ENCODE data around the gene HINT2.
A peak's percentile ranks its signal among the peaks of the same experiment; 100 is the strongest.

Gene HINT2

DNA sequence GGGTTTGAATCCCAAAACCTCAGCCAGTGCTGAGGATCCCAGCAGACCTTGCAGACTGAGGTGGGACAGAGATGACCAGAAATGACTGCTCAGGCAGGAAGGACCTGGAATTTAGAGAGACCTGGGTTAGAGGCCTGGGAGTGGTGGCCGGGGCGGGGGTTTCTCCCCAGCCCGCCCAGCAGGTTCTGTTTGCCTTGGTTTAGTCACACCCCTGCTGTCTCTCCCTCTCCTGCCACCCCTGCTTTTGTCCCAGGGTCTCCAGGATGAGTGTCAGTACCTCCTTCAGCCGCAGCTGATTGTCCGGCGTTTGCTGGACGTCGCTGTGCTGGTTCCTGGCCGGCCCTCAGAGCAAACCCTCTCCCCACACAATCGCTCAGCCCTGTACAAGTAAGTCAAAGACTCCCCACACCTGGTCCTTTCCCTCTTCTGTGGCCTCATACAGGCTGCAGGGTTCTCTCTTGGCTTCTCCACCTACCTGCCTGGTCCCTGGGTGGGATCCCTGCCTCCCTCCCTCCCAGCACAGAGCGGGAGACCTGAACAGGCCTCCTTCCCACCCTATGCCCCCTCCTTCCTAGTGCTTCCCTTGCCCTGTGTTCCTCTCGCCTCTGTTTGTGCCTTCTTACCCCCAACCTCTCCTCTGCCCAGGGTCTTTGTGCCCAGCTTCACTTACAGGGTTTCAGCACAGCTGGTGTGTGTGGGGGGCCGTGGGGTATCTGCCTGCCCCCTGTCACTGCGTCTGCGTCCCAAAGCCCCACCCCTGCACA lies 26.2 kb upstream of the HINT2 start:
- DNase-seq (ENCODE audit: low read depth in 2 of 2) = no peak

DNA sequence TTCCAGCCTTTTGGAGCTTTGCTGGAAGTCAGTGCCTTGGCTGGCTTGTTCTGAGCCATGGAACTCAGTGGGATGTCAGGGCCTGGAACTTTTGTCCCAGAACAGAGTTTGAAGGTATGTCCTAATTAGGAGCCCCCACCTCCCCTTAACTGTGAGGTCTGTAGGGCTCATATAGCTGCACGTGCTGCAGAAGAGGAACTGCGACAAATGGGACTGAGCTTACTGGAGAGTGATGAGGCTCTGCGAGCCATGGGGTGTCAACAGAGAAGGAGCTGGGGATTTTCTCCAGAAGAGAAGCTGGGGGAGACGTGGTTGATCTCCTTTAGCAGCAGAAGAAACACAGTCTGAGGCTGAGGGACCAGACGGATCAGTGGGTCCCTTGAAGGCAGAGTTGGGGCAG lies 25.1 kb upstream of the HINT2 start:
- DNase-seq (ENCODE audit: low read depth in 2 of 2) = no peak

DNA sequence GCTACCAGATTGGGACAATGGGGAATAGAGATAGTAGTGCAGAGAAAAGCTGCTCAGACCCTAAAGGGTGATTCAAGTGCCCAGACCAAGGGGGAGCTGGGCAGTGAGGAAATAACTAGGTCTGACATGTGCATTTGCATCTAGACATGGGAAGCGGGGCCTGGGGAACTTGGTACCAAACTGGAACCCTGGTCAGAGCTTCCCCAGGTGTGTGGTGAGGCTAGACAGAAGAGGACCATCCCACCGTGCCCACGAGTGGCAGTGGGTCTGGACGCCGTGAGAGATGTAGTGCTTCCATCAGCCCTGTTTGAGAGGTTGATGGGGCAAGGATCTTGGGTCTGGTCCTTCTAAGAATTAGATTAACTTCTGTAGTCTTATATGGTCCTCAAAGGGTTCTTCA lies 21.8 kb upstream of the HINT2 start:
- no peak for DNase-seq (ENCODE audit: low read depth in 2 of 2)

DNA sequence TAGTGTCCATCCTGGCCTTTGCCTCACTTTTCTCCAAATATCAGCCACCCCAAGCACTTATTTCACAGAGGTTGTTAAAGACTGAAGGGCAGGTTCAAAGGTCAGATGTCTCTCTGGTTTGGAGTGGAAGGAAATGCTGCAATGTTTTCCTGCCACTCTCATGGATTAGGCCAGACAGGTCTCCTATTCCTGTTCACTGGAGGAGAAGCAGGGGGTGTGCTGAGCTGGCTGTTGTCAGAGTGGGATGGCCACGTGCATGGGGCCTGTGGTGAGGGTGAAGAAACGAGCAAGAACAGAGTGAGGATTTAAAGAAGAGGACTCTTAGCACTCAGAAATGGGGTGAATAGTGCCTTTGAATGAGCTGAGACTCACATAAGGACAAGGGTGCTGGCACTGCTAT lies 20.9 kb upstream of the HINT2 start:
- no peak for DNase-seq (ENCODE audit: low read depth in 2 of 2)

DNA sequence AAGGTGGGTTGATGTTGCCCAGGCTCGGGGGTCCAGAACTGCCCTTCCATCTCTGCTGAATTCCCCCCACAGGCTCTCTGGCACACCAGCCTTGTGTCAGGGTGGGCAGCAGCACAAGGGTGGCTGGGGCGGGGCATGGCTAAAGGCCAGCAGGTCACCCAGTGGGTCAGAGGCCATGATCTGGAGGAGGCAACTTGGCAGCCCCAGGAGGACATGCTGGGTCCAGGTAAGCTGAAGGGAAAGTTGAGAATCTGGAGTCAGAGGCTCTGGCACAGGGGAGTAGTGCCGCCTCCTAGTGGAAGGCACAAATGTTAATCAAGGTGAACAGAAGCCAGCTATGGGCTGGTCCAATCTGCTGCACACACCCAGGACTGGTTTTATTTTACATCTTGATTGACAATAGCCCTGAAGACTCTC lies 20.4 kb upstream of the HINT2 start:
- no peak for DNase-seq (ENCODE audit: low read depth in 2 of 2)

DNA sequence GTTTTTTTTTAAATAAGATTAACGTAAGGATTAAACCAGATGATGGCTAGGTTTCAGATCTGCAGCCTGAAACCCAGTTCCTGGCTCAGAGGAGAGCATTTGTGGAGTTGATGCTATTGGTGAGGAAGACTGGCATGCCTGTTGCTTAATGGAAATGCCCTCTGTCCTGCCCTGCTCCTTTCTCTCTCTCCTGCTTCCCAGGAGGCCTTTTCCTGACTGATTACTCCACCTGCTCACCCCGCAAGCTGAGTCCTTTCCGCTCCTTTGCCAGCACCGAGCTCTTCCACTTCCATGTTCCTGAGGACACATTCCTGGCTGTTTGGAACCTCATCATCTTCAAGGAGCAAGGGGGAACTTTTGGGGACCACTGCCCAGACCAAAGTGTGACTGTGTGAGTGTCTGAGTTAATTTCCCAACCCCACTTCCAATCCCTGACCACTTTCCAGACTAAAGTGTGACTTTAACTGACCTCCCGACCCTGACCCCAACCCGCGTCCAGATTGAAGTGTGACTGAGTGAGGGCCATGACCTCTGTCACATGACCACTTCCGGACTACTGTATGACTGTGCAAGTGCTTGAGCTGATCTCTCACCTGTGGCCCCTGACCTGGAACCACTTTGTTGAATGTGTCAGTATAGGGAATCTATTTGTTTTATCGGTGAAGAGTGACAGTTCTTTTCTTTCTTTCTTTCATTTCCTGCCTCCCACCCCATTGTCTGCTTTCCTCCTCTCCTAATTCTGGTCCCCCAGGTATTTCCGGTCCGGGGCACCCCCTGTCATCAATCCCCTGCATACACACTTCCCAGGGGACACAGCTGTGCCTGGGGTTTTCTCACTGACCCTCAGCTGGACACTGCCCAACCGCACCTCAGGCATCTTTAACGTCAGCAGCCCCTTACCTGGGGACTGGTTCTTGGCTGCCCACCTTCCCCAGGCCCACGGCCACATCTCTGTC lies 19.7 kb upstream of the HINT2 start:
- DNase-seq (ENCODE audit: low read depth in 2 of 2) = no peak

DNA sequence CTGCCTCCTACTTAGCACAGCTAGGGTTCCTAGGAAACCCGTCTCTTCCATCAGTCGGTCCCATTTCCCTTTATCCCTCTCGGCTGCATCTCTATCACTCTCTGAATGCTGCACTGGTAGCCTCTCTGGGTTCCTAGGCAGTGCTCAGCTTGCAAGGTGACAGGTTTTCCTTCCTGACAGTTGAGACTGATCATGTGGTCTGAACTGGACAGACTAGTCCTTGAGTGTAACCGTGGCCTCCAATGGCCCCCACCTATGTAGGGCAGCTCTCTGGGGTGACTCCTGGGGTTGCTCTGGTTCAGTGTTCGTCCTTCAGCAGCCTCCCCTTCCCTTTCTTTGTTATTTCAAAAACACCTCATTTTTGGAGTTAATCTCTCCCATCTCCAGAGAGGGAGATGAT lies 18.0 kb upstream of the HINT2 start:
- no peak for DNase-seq (ENCODE audit: low read depth in 2 of 2)

DNA sequence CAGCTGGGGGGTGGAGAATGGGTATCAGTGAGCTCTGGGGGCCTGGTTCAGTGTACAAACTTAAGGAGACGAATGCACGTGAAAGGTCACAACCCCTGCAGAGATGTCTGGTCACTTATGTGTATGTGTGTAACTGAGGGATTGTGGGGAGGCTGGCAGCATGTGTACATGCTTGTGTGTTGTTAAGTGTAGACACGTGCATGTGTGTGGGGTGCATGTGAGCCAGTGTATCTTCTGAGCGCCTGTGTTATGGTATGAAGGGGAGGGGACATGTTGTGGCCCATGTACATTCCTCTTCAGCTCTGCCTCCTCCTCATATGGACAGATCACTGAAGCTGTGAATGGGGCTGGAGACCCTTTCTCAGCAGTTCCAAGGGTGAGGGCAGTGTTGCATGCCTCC lies 16.2 kb upstream of the HINT2 start:
- DNase-seq (ENCODE audit: low read depth in 2 of 2) = no peak

DNA sequence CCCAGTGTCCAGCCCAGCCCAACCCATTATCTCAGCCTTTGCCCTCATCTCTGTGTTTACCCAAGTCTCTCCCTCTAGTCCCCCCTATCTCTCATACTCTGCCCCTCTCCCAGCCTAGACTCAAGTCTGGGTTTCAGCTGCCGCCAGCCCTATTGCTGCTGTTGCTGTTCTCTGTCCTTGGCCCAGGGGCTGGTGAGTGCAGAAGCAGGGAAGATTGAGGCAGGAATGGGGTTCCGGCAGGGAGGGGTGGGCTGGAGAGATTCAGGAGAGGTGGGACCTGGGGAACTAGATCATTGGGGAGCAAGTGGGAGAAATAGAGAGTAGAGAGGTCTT lies 14.9 kb upstream of the HINT2 start:
- no peak for DNase-seq (ENCODE audit: low read depth in 2 of 2)

DNA sequence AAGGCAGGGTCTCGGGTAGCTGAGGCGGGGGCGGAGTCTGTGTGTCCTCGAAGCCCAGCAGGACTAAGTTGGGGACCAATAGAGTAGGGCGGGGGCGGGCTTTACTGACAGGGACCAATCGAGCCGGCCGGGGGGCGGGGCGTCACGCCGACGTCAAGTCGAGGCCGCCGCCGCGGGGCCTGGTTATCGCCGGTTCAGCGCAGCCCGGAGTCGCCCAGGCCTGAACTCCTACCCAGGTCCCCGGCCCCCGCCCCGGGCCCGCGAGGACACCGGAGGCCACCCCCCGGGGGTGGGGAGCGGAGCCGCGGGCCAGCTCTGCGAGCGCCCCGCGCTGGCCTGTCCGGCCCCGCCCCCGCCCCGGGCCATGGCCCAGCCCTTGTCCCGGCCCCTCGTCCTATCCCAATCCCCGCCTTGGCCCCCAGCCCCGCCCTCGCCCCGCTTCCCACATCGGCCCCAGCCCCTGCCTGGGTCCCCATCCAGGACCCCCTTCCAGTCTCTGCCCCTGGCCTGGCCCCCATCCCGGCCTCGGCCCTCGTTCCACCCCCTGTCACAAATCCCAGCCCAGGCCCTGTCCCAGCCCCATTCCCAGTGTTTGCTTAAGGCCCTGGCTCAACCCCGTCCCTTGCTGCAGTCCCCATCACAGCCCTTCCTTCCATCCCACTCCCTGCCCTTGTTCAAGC lies 14.4 kb upstream of the HINT2 start, which contains the start of gene TMEM8B:
Gene TMEM8B (plus strand): TSS at position 145 of the 680 bp plus-strand sequence. CDS start 220 bp downstream, at position 365.
- peak; percentile 92 to 97 for DNase-seq (ENCODE audit: low read depth in 2 of 2)

DNA sequence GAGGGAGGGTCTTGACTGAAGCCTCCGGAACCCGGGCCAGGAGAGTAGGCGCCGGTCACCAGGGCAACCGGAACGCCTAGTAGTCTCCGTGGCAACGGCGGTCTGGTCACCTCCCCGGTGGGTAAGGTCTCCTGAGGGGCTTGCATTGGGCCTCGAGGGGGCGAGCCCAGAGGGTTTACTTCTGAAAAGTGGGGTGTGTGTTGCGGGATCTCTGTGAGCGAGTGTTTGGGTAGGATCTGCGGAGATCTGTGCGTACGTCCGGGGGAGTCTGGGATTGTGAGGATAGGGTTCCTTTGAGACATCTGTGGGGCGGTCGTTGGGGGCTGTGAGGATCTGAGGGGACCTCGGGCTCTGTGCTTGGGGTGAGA lies 13.9 kb upstream of the HINT2 start, which contains the start of gene FAM221B:
Gene FAM221B (minus strand): TSS at position 17 of the 368 bp plus-strand sequence. CDS start 2,571 bp downstream, outside the sequence.
- DNase-seq (ENCODE audit: low read depth in 2 of 2) = no peak

DNA sequence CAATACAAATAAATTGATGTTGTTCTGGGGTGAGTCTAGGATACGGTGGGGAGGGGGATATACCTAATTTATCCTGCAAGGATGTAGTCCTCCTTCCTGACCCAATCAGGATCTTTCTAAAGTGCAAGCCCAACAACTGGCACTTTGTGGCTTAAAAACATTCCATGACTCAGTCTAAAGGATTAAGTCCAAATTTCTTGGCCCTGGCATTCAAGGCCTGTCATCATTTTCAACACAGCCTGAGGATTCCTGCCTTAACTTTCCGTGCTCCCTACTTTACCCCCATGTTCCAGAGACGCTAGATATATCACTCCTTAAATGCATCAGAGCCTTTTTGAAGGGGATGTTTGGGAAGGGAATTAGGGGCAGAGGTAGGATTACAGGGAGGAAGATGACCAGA lies 12.6 kb upstream of the HINT2 start:
- DNase-seq (ENCODE audit: low read depth in 2 of 2) = no peak

DNA sequence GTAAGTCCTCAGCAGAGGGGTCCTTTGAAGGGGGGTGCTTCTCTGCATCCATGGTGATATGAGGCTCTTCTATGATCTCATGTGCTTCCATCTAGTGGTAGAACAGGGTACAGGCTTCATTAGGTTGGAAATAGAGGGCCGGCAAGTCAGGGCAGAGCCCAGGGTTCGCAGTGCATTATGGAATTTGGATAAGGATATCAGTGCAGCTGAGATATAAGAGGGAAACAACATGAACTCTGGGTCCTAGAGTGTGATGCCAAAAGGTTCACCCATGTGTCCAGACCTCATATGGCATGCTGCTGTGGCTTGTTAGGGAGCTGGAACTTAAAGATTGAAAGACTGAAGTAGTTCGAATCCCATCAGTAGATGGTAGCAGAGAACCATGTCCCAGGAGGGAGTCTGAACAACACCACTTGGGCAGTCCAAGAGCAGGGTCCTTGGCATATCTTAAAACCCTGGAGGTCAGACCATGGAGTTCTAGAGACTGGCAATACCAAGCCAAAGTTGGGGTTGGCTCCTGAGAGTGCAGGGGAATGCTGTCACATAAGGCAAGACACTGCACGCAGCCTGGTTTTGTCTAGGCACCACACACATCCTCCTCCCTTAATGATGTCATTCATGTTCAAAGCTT lies 11.3 kb upstream of the HINT2 start:
- no peak for DNase-seq (ENCODE audit: low read depth in 2 of 2)

DNA sequence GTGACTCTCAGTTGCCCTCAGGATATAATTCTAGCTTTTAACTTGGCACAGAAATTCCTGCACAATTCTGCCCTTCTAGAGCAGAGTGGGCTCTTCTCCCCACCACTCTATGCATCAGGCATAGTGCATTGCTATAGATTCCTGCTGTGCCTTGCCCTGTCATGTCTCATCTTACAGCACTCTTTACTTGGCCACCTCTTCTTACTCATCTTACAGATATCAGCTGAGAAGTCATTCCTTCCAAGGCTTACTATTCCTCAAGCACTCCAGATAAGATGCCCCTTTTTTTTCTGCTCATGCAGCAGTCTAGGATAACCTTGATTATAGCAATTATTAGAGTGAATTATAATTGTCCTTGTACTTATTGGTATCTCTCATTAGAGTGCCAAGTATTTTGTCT lies 8.1 kb upstream of the HINT2 start:
- DNase-seq (ENCODE audit: low read depth in 2 of 2) = no peak

DNA sequence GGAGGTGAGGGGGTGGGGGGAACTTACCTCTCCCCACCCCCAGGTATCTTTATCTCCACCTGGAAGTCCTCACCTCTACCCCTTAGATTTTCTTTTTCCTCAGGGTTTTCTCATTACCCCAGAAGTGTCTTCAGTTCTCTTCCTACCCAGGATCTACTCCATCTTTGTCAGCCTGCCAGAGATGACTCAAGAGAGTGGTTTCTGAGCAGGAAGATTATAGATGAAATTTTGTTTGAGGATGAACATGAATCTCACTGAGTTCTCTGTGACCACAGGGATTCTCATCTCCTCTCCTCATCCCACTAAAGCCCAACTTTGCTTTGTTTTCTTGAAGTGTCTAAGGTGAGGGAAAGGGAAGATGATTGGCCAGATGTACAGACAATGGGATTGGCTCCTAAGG lies 5.2 kb upstream of the HINT2 start:
- no peak for DNase-seq (ENCODE audit: low read depth in 2 of 2)

DNA sequence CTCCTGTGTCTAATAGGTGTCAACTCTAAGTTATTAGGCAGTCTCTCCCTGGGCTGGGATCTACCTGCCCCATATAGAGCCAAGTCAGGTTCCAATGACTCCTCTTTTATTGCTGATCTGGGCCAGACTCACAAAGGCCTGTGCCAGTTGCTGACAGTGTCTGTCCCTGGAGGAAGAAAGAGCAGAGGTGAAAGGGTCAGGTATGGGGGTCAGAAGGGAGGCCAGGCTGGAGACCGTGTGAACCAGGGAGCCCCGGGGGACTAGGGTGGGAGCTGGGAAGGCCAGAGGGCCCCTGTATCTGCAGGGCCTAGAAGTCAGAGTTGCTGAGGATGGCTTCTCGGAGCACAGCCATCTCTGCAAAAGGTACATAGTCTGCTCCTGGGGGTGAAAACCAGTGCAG lies 3.5 kb upstream of the HINT2 start:
- no peak for DNase-seq (ENCODE audit: low read depth in 2 of 2)

DNA sequence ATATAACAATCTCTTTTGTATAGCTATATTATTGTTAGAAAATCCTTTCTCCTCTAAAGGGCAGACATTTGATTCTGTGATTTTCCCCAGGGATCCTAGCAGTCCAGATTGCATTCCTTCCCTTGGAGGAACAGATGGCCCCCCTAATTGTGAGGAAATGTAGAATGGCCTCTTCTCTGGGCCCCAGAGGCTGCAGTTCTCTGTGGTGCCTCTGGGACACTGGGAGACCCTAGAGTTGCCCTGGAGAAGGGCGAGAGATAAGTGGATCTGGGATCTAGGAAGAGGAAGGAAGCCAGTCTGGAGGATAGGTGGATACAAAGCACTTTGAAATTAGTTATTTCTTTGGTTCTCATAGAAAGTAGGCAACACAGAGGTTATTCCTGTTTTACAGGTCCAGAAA lies 1.9 kb upstream of the HINT2 start:
- DNase-seq (ENCODE audit: low read depth in 2 of 2) = no peak

DNA sequence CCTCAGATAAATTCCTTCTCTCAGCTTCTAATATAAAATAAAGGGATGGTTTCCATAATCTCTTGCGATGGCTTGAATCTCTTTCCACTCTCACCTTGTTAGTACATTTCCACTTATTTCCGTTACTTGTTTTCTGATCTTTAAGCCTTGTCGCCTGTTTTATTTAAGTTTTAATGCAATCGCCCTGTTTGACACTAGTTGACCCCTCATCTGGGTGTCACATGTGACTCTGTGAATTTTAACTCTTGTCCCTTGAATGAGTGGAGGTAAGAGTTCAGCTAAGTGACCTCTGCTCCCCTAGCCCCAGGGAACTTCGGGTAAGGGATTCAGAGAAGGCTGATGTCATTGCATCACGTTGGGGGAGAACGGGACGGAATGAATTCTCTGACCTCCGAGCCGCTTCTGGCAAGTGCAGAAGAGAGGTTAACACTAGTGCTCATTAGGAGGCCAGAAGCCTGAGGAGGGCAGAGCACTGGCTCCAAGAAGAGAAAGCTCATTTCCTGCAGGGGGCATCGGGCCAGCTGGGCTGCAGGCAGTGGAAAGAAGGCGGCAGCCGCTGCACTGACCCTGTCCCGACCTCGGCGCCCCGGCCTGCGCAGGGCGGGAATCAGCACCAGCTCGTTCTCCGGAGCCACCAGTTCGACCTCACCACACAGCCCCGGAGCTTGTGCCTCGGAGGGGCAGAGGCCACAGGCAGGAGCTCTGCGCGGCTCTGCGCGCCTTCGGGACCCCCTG lies 569 bp downstream of the HINT2 start:
- no peak for DNase-seq (ENCODE audit: low read depth in 2 of 2)

DNA sequence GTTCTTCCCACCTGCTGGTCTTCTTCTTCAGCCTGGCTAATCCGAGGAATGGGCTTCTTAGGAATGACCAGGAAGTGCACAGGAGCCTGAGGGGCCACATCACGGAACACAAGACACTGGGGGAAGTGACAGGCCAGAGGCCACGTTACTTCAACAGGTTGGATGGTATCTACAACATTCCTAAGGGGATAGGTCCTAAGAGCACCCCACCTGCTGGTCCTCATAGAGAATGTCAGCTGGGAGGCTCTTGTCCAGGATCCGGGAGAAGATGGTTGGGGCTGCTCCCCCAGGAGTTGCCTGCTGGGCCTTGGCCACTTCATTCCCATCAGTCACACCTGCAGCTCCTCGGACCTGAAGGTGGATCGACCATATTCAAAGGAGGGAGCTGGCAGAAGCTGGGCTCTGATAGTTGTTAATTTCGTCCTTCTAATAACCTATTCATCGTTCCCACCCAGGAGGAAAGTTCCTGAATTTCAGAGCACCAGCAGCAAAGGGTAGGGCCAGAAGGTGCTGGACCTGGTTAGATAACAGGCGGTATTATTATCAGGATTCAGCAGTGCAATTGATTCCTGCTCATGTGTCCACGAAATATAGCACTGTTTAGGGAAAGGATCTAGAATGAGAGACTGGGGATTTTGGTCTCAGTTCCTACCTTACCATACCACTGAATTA lies 1.3 kb downstream of the HINT2 start:
- no peak for DNase-seq (ENCODE audit: low read depth in 2 of 2)

DNA sequence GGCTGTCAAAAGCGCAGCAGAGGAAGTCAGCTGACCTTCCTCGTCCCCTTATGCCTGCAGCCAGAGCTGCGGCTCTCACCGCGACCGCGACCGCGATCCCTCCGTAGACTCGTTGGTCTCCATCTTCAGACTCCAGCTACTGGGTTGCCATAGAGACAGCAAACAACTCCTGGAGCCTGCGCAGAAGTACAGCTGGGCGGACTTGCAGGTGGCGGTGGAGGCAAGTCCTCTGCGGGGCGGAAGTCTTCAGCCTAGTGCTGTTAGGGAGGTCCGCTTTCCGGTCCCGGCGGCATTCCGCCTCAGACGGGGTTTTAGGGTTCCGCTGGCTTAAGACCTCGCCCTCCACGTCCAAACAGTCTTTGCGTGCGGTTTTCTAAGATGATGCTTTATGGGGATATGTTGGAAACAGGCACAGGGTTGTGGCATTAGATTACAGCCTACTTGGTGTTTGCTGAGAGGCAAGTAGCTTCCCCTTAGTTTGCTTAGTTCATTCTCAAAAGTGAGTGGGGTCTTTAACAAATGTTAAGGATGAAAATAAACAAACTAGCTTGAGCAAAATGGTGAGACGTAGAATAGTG lies 2.7 kb downstream of the HINT2 start, which contains the start of gene SPAG8:
Gene SPAG8 (minus strand): TSS at position 238 of the 578 bp plus-strand sequence. CDS start 115 bp downstream, at position 123.
- peak; percentile 80 to 82 for DNase-seq (ENCODE audit: low read depth in 2 of 2)

Measured in stimulated activated CD4-positive, alpha-beta T cell treated with anti-CD3 and anti-CD28 coated beads, Interleukin-1b, Interleukin-23, amount 100 ng/mL, for 4 hours (primary cell).